Cardiac muscle cell (in vitro differentiated cells and primary cell): ENCODE data around the gene INKA2. TPM values are rescaled to one million over a fixed set of nuclear protein-coding genes. Genes with fewer than 3 reads are reported as not detected.

Experiments used
- DNase-seq, 2 donors: peaks; one replicate each; pipeline versions ENCODE4 v3.0.0 to v3.0.0-alpha.2; 2010 to 2017; ENCODE audit warnings: low read depth in 1 of 2, low spot score in 1 of 2
- H3K27ac ChIP-seq: fragments of 200-600 bp; sonication (generic); 2 replicates; pipeline ENCODE4 v1.5.1; 2016
- H3K27me3 ChIP-seq: fragments of 200-600 bp; sonication (generic); 2 replicates; pipeline ENCODE4 v1.6.0; 2016; ENCODE audit warnings: control low read depth
- H3K36me3 ChIP-seq: fragments of 200-600 bp; sonication (generic); 2 replicates; pipeline ENCODE4 v1.5.1; 2016; ENCODE audit warnings: control low read depth
- H3K4me1 ChIP-seq: fragments of 200-600 bp; sonication (generic); 2 replicates; pipeline ENCODE4 v1.8.1; 2017; ENCODE audit warnings: low read depth, mild to moderate bottlenecking, mixed run types
- H3K4me3 ChIP-seq: fragments of 200-600 bp; sonication (generic); 2 replicates; pipeline ENCODE4 v1.5.1; 2016; ENCODE audit warnings: mild to moderate bottlenecking
- H3K9me3 ChIP-seq: fragments of 200-600 bp; sonication (generic); 2 replicates; pipeline ENCODE4 v1.5.1; 2017; ENCODE audit warnings: low read depth, mild to moderate bottlenecking, control low read depth
- polyA plus RNA-seq: library from polyadenylated mRNA; unstranded; fragments of >200 nt; fragmentation: Nextera tagmentation; extraction: Ambion mirVana; gene quantifications from 2 replicates; pipeline ENCODE4 v1.2.1, GENCODE V29; 2016
- total RNA-seq: library from RNA; depleted of rRNA; stranded (reverse); fragments of >200 nt; gene quantifications from 2 replicates; pipeline ENCODE4 v1.2.3, GENCODE V29; 2016
- TF ChIP-seq, protein P1 (sequence below): IDR thresholded peaks from 2 replicates; pipeline ENCODE4 v1.5.1; 2012; ENCODE audit warnings: low read depth, mild to moderate bottlenecking, low read length

Gene INKA2
- total and polyA plus RNA-seq, 2 experiments from 2014 or later: 7.2 to 7.5 TPM

DNA sequence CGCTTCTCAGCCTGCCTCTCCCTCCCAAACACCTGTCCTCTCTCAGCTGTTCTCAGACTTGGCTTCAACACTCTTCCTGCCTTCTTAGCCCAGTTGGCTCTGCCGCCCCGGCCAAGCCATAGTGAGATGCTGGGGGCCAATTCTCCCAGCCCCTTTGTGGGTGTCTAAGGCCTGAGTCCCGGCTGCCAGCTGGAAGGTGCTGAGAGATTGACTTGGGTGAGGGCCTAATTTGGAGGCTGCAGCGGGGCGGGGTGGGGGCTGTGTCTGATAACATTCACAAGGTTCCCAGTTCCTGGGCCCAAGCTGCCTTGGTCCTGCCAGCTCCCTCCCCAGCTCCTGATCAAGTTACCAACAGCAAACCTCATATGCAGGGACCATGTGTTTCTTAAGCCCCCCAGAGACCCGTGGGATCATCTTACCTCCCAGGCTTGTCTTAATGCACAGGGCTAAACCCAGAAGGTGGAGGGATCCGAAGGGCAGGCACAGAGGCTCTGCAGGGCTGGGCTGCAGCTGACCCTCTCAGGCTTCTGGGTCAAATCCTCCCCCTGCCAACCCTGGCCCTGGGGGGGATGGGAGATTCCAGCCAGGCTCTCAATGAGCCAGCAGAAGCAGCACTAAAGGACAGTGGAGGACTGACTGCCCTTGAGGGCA lies 9.8 kb downstream of the INKA2 start:
- peak in 1 of 2 donors; percentile 50 for DNase-seq
- Histone ChIP-seq H3K4me3 (no peak overlapping the region), H3K4me1 (peaks cover 30% of the 10 kb centered on the region), H3K27ac (peak overlapping the region; percentile 85), H3K27me3 (no peaks in the 10 kb centered on the region), H3K36me3 (peaks cover 4% of the 10 kb centered on the region), H3K9me3 (no peaks in the 10 kb centered on the region)
- TF ChIP-seq, protein P1, sequence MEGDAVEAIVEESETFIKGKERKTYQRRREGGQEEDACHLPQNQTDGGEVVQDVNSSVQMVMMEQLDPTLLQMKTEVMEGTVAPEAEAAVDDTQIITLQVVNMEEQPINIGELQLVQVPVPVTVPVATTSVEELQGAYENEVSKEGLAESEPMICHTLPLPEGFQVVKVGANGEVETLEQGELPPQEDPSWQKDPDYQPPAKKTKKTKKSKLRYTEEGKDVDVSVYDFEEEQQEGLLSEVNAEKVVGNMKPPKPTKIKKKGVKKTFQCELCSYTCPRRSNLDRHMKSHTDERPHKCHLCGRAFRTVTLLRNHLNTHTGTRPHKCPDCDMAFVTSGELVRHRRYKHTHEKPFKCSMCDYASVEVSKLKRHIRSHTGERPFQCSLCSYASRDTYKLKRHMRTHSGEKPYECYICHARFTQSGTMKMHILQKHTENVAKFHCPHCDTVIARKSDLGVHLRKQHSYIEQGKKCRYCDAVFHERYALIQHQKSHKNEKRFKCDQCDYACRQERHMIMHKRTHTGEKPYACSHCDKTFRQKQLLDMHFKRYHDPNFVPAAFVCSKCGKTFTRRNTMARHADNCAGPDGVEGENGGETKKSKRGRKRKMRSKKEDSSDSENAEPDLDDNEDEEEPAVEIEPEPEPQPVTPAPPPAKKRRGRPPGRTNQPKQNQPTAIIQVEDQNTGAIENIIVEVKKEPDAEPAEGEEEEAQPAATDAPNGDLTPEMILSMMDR: no peak

- Histone ChIP-seq H3K9me3 (no peaks in the 10 kb centered on the region), H3K4me1 (peaks cover 30% of the 10 kb centered on the region), H3K36me3 (peaks cover 4% of the 10 kb centered on the region), H3K4me3 (no peak overlapping the region), H3K27ac (peak overlapping the region; percentile 39), H3K27me3 (no peaks in the 10 kb centered on the region)
- TF ChIP-seq, protein P1: no peak
- DNase-seq: no peak
Observed at GRCh38 chr1:111727056-111727455, 12.1 kb downstream of the INKA2 start.

- Histone ChIP-seq H3K4me3 (no peak overlapping the region), H3K27me3 (no peaks in the 10 kb centered on the region), H3K27ac (peak overlapping the region; percentile 66), H3K36me3 (peaks cover 4% of the 10 kb centered on the region), H3K4me1 (peaks cover 24% of the 10 kb centered on the region), H3K9me3 (no peaks in the 10 kb centered on the region)
- peak in 1 of 2 donors; percentile 43 for DNase-seq
- TF ChIP-seq, protein P1: no peak
Observed at GRCh38 chr1:111725192-111725591, 14.0 kb downstream of the INKA2 start.

DNA sequence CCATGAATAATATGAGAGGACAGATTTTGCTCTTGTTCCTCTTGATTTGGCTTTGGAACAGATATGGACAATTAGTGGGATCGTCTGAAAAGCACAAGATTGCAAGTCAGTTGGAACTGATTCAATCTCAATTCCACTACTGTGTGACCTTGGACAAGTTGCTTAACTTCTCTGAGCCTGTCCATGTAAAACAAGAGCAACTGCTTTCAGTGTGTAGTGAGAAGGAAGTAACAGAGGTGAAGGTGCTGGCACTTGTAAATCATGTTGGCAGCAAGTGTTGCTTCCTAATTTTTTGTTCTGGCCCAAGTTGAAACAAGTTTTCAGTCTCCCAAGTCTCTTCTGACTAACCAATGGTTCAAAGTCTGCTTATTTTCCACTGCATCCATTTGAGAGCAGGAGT lies 15.3 kb downstream of the INKA2 start:
- Histone ChIP-seq H3K36me3 (peaks cover 4% of the 10 kb centered on the region), H3K9me3 (no peaks in the 10 kb centered on the region), H3K4me3 (no peak overlapping the region), H3K4me1 (peaks cover 10% of the 10 kb centered on the region), H3K27me3 (no peaks in the 10 kb centered on the region), H3K27ac (no peak overlapping the region)
- TF ChIP-seq, protein P1: no peak
- DNase-seq: no peak

GRCh38 chr1:111723091-111723806 lies 15.9 kb downstream of the INKA2 start:
- Histone ChIP-seq H3K27me3 (no peaks in the 10 kb centered on the region), H3K36me3 (peaks cover 4% of the 10 kb centered on the region), H3K27ac (no peak overlapping the region), H3K4me3 (no peak overlapping the region), H3K9me3 (no peaks in the 10 kb centered on the region), H3K4me1 (peaks cover 10% of the 10 kb centered on the region)
- TF ChIP-seq, protein P1: no peak
- DNase-seq: no peak
